Measurements from ENCODE around the gene NFU1. TPM values are rescaled to one million over a fixed set of nuclear protein-coding genes. Genes with fewer than 3 reads are reported as not detected.

The NFU1 gene
- total and polyA plus RNA-seq, 9 of the 15 experiments (the other 6 are each of a cell fraction or from before 2014, with no cell fraction given) = 33.3 to 61.8 (median 53.7) TPM

- FAIRE-seq = peak; percentile 69
- H4K20me1 ChIP-seq (replicated peaks; ENCODE audit: control insufficient read depth, insufficient read depth, low read length) = no peaks in the 10 kb centered on the region
- 9% methylated on average over 14 of the region's 14 CpGs for WGBS (ENCODE audit: insufficient coverage, low coverage, missing lambda C conversion rate)
- peak; percentile 30 for ATAC-seq
- no peaks in the 10 kb centered on the region for H3K9me1 ChIP-seq (ENCODE audit: control insufficient read depth, insufficient read depth, low read length)
- H3K4me2 ChIP-seq (ENCODE audit: insufficient read depth, low read length) = peak overlapping the region; percentile 98
- H3K4me3 ChIP-seq = peak overlapping the region; percentile 94
- peaks cover under 1% of the 10 kb centered on the region; the same call in 1 of the 3 replicates for H3K36me3 ChIP-seq (ENCODE audit: control insufficient read depth, insufficient read depth, low read length)
- ChIA-PET POLR2A (interaction anchor here (0.6 to 1.4 kb wide), 7 partner anchors 11 to 921 kb away, joined by 3 to 5 read pairs (median 3); partner anchors contain the start of gene FBXO48), CTCF (ENCODE audit: low intra/inter-chr PET ratio) (no interaction called here)
- intact Hi-C loops (cut with micrococcal nuclease) = loop anchor here (1.0 to 2.0 kb wide), 2 partner anchors 13 to 49 kb away; partner anchors contain the start of gene NFU1
- peak overlapping the region; percentile 92 for H2AFZ ChIP-seq (ENCODE audit: low read depth, low read length)
- no peaks in the 10 kb centered on the region for H3K9me3 ChIP-seq (replicated peaks; ENCODE audit: control insufficient read depth, insufficient read depth, low read depth, low read length)
- BruUV-seq (replicated peaks) = TSS peak; percentile 97
- peaks cover 52% of the 10 kb centered on the region for H3K79me2 ChIP-seq (ENCODE audit: control insufficient read depth, insufficient read depth, low read length)
- in situ Hi-C loops (cut with MboI) = no loop called here
- H3K27ac ChIP-seq (ENCODE audit: extremely low read depth, low read depth, low read length) = peak overlapping the region; percentile 90
- peaks cover 7 to 13% of the 10 kb centered on the region in 2 experiments for H3K4me1 ChIP-seq (replicated peaks in 1 of 2; ENCODE audit: control insufficient read depth in 2 of 2, insufficient read depth in 2 of 2, low read length in 2 of 2)
- peak in 2 of 4 experiments; percentile 30 to 54 for DNase-seq (ENCODE audit: extremely low read depth in 1 of 4, low spot score in 3 of 4)
- H3K27me3 ChIP-seq (ENCODE audit: control insufficient read depth in 2 of 2, insufficient read depth in 2 of 2, low read length in 2 of 2) = no peaks in the 10 kb centered on the region
- H3K9ac ChIP-seq (ENCODE audit: insufficient read depth in 1 of 2, low read depth in 2 of 2, low read length in 2 of 2) = peak overlapping the region; percentile 97 to 99
- TF ChIP-seq HMGXB4 (CRISPR knock-in tag; IDR thresholded peaks at IDR 0.05) (0 out of 2 replicates have a peak, but pooled peaks have one; percentile 8), AFF4 (CRISPR knock-in tag; IDR thresholded peaks at IDR 0.05) (0 out of 2 replicates have a peak, but pooled peaks have one; percentile 14), BRD9 (IDR thresholded peaks at IDR 0.05; ENCODE audit: low read depth, partially characterized antibody) (peak; percentile 7), BACH1 (tag; IDR thresholded peaks at IDR 0.05) (0 out of 2 replicates have a peak, but pooled peaks have one; percentile 32), KDM5B (IDR thresholded peaks at IDR 0.05; ENCODE audit: insufficient replicate concordance, low read depth, low read length) (peak; percentile 23), ZNF592 (IDR thresholded peaks at IDR 0.05) (0 out of 2 replicates have a peak, but pooled peaks have one; percentile 30), CHD1 (IDR thresholded peaks at IDR 0.05; ENCODE audit: low read length) (peak; percentile 16), MAFK (IDR thresholded peaks at IDR 0.05; ENCODE audit: low read length) (no peak)
These were observed 49.3 kb downstream of the NFU1 start for GRCh38 chr2:69387770-69388481.

All from K562 (cell line).